T1000 (cell line): ENCODE results near the gene FOXL2.
A peak's percentile ranks its signal among the peaks of the same experiment; 100 is the strongest.
"Not testable (repeated sequence)": the region's sequence is repeated elsewhere in the genome, so short reads cannot be mapped to it uniquely, and the experiment has no call there.

Source experiments
- DNase-seq: peaks from one replicate; lab custom pipeline; 2025; ENCODE audit warnings: mixed read lengths; lab: John Stamatoyannopoulos, UW

Gene FOXL2

DNA sequence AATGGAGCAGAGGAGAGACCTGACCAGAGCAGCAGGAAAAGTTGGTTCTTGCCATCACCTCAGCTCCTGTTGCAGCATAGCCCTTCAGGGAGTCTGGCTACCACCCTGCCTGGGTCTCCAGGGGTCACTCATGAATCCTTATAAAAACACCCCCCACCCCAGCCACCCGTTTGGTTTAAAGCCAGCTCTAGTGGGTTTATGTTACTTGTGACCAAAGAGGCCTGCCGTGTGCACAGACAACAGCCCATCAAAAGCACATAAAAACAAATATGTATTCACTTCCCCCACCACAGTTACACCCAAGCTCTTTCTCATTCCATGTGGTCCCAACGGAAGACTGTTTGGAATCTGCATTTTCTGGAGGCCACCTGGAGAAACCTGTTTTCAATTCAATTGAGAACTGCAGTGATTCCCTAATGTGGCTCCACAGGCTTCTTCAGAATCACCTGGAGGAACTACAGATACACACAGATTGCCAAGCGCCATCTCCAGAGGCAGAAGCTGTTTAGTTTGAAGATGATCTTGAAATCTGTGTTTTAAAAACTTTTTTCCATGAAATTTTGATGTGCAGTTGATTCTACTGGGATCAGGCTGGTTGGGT is 13.8 kb downstream of the FOXL2 start:
- DNase-seq: no peak

DNA sequence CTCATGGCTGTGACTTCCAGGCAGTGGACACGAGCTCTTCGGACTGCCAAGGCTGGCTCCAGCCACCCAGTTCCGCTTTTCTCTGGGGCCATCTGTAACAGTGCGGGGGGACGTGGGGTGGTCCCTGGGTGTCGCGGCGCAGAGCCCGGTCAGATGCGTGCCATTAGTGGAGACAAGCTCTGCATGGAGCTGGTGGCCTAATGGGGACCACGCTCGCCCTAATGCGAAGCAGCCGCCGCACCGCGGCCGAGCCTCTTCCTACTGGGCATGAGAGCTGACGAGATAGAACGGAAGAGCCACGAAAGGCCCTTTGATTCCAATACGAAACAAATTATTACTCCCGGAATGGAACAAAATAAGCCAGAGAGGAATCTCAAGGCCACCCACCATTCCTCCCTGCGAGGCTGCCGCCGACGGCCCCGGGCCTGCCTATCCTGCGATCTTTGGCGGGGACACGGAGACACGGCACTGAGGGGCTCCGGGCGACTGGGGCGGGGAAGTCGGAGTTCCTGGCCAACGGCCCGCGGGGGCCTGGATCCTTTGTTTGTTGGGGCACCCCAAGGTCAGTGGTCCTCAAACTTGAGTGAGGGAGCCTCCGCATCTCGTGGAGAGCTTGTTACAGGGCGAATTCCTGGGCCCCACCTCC is 18.1 kb downstream of the FOXL2 start:
- no peak for DNase-seq

DNA sequence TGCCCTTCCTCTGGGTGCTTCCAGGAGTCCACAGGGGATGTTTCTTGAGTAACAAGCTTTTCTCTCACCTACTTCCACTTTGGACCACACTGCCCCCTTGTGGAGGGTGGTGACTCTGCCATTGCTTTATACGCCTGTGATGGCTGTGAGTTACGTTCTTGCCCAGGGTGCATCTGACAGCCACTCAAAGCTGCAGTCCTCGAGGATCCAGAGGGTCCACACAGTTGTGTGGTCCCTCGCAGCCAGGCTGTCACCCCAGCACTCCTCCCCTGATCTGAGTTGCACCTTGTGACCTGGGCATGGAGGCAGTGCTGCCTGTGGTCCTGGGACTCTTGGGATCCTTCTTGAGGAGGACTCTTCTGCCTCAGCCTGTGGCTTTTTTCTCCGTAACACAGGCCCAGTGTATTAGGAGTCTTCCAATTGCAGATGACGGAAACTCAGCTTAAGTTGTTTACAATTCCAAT is 23.4 kb downstream of the FOXL2 start:
- peak; percentile 66 for DNase-seq

DNA sequence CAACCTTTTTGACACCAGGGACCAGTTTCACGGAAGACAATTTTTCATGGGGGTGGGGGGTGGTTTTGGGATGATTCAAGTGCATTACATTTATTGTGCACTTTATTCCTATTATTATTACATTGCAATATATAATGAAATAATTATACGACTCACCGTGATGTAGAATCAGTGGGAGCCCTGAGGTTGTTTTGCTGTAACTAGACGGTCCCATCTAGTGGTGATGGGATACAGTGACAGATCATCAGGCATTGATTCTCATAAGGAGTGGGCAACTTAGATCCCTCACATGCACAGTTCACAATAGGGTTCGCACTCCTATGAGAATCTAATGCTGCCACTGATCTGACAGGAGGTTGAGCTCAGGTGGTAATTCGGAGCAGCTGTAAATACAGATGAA is 24.5 kb downstream of the FOXL2 start:
- DNase-seq: not testable (repeated sequence)

DNA sequence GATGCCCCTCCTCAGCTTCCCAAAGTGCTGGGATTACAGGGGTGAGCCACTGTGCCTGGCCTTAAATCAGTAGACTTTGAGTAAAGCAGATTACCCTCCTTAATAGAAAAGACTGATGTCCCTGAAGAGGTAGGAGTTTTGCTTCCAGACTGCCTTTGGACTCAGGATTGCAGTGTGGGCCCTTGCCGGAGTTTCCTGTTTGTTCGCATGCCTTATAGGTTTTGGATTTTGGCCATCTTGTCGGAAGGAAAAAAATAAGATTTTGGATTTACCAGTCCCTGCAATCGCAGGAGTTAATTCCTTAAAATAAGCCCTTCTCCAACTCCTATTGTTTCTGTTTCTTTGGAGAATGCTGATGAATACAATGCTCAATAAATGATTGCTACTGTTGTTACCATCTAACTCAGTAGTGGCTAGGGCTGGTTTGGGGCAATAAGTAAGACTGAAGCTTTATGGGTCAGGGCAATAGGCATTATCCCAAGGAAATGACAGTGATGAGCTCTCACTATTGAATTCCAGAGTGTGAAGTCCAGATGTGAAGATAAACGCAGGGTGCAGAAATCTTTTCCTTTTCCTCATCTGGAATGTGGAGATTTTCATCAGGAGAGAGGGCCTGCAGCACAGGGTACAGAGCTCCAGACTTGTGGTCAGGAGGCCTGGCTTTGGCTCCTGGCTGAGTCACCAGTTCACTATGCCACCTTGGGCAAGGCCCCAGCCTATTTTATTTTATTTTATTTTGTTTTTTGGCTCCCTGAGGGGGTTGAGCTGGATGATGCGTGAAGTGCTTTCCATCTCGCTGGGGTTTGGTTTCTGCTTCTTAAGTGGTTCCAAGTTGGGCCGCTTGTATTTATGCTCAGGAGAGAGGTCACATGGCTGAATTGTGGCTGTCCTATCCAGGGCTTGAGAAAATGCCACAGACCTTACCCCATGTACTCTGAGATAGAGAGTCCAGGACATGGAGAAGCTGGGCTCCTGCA is 25.3 kb downstream of the FOXL2 start:
- peak; percentile 41 for DNase-seq

DNA sequence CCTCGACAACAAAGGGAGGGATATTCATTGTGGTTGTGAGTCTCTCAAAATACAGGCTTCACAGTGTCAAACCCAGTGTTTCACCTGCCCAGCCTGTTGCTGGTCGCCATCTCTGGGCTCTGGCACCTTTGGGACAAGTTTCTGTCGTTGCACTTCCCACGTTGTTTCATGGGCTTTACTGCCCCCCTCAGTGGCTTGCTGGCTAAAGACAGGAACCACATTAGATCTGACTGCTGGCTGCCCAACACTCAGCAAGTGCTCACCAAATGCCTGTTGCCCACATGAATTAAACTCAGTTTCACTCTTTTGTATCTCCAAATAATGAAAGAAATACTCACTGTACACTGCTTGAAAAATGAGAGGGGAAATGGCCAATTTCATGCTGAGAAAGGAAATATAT is 27.6 kb downstream of the FOXL2 start:
- no peak for DNase-seq

DNA sequence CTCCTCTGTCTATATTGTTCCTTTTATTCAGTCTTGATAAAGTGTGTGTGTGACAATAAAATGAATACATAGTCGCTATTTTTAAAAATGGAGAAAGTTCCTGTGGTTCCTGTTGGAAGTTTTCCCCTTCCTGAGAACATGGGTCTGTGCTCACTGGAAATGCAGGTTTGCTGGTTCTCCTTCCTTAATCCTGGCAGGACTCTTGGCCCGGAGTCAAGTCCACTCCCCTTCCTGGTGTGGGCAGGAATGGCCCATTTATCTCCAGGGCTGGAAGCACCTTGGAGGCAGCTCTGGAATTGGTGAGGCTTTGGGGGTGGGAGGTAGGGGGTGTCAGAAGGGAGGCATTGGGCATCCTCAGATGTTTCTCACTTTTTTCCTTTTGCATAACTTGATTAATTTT is 30.1 kb downstream of the FOXL2 start:
- DNase-seq: no peak

DNA sequence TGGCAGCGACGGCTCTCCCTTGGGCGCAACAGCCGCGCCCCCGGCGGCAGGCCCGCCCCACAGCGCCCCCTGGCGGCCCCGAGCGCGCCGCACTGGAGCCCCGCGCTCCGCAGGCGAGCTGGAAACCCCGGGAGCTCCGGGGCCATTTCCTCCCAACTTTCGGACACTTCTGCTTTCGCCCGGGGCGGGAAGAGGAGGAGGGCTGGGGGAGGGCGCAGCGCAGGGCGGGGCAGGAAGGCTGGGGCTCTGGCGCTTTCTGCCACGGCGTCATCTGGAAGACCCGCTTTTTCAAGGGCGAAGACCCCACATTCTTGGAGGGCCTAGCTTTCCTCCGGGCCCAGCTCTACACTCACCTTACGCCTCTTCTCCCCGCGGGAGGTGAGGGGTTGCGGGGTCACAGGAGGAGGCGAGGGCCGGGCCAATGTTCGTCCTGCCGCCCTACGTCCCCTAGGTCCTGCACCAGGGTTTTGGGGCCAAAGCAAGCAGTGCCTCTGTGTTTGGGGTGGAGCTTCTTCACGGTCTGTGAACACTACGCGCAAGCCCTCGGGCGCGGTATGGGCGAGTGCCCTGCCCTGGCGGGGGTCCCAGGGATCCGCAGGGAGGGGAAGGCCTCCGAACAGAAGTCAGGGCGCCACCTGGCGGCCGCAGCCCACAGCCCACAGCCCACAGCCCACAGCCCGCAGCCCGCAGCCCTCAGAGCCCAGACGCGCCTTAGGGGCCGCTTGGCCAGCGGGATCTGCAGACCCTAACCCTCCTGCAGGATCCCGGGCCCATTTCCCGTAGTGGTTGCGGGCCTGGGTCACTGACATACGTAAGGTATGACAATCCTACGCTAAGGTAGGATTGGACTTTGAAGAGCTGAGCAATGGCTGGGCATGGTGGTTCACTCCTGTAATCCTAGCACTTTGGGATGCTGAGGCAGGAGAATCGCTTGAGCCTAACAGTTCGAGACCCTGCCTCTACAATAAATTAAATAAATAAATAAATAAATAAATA is 31.1 kb downstream of the FOXL2 start:
- peak; percentile 92 for DNase-seq

DNA sequence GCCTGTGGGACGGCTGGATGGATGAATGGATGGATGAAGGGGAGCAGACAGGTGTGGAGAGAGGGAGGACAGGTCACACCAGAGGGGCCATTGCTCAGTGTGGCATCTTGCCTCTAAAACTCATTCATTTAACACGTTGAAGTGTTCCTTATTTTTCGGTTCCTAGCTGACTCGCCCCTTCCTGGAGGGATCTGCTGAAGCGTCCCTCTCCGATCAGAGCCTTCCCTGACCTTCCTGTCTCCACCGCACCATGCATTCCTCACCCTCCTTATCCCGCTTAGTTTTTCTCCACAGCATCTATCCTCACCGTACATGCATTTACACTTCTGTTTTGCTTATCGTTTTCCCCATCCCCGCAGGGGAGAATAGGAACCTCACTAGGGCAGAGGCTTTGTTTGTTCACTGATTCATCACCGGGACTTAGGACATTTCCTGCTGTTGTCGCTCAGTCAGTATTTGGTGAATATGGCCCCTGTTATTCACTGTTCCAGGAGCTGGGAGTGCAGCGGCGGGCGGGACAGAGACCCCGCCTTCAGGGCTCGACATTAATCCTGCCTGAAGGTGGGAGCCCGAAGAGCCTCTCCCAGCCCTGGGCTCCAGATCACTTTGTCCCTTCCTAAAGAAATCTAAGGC is 32.0 kb downstream of the FOXL2 start:
- DNase-seq: no peak

DNA sequence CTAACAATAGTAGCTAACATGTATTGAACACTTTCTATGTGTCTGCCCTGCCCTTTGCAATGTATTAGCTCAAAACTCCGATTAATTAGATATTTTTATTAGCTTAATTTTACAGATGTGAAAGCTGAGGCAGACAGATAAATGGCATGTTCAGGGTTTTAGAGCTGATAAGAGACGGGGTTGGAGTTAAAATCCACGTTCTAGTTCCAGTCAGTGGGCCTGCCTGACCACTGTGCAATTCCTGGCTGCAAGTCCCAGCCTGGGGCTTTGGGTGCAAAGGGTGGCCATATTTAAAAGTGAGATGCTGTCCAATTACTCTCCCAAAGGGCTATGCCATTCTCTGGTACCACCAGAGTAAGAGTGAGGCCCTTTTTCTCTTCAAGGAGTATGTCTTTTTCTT is 33.2 kb downstream of the FOXL2 start:
- no peak for DNase-seq

DNA sequence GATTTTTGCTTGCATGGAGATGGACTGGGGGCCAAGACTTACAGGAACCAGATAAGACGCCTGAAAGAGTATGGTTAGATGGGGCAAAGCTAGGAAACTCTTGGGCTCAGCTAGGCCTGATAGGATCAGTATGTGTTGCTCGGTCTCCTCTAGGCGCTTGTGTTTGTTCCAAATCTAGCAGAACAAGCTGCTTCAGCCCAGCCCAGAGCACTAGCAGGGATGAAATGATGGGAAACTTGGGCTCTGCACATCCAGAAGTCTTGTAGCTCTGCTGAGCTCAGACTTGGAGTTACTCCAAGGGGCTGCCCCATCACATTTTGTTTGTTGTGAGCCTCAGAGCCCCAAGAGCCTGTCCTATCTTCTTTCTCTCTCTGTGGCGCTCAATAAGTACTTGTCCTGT is 34.7 kb downstream of the FOXL2 start:
- no peak for DNase-seq

DNA sequence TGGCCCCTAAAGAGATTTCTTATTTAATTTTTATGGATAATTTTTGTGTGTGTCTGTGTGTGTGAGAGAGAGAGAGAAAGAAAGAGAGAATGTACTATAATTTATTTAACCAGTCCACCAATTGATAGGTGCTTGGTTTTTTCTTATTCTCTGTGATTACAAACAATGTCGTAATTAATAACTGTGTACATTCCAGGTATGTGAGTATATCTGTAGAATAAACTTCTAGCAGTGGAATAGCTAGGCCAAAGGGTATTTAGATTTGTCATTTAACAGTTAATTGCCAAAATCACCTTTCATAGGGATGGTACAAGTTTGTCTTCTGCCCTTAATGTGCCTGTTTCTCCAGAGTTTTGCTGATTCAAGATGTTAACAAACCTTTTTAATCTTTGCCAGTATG is 35.3 kb downstream of the FOXL2 start:
- no peak for DNase-seq

DNA sequence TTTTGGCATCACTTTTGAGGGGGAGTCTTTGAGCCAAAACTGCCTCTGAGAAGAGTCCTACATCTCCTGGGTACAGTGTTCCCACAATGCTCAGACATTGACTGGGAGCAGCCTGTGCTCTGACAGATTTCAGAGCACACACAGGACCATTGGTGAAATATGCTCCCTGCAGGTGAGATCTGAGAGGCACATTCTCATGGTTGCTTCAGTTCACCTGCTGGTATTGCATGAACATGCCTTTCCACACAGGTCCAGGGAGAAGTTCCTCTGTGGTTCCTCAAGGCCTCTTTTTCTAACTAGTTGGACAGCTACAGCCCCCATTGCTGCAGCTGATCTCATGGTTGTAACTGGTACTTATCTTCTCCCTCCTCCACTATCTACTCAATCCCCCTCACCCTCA is 37.0 kb downstream of the FOXL2 start:
- DNase-seq: no peak

DNA sequence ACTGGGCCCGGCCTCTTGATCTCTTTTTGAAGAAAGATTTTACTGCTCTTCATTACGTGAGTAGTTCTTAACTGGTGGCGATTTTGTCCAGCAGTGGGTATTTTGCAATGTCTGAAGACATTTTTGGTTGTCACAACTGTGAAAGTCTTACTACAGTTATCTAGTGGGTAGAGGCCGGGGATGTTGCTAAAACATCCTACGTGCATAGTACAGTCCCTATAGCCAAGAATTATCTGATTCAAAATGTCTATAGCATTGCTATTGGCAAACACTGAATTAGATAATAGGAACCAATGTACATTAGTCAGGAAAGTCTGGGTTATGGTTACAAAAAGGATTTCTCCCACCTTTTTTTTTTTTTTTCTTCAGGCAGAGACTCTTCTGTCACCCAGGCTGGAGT is 38.1 kb downstream of the FOXL2 start:
- DNase-seq: no peak

DNA sequence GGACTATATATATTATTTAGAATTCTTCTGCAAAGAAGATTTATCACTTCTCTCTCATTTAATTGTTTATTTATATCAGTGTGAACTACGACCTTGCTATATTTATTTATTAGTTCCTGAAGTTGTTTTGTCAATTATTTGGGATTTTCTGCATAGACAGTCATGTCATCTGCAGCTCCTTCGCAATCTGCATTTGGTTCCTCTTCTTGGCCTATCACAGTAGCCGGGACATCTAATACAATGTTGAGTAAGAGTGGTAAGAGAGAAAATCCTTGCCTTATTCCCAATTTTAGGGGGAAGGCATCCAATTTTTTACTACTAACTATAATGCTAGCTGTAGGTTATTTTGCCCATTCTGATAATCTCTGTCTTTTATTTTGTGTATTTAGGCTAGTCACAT is 39.4 kb downstream of the FOXL2 start:
- DNase-seq: no peak

DNA sequence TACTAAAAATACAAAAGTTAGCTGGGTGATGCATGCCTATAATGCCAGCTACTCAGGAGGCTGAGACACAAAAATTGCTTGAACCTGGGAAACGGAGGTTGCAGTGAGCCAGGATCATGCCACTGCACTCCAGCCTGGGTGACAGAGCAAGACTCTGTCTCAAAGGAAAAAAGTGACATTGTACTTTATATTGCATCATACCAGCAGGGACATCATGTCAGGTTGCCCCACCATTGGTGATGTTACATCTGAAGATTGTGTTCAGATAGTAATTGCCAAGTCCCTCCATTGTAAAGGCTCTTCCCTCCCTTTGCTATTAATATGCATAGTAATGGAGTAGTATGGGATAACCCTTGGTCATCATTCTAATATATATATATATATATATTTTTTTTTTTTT is 44.8 kb downstream of the FOXL2 start:
- DNase-seq: no peak

DNA sequence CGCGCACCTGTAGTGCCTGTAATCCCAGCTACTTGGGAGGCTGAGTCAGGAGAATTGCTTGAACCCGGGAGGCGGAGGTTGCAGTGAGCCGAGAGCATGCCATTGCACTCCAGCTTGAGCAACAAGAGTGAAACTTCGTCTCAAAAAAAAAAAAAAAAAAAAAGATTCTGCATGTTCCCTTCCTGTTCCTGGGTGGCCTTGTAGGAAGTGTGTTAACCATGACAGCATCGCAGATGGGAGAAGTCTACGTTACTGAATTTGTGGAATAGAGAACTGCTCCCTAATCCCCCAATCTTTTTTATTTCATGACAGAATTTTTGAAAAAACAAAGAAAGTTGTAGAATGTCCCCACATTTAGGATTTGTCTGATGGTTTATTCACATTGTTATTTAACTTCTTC is 45.4 kb downstream of the FOXL2 start:
- DNase-seq: no peak

DNA sequence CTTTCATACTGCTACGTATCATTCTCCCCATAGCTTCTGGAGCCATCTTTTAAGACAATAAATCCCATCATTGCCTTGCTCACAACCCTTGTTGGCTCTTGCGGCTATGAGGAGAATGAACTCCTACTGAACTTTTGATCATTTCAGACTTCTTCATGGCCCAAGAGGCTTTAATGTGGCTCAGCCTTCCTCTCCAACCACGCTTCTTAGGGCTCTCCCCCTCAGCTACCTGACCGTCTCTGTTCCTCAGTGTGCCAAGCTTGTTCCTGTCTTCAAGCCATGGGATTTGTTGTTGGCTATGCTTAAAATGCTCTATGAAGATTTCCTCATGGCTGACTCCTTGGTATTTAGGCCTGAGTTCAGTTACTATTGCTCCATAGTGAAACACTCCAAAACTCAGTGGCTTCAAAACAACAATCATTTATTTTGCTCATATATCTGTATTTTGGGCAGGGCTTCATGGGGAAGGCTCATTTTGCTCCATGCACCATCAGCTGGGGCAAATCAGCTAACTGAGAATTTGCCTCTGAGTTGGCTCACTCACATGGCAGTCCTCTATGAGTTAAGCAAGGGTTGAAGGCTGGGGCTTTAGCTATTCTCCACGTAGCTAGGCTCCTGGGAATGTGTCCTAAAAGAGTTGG is 47.5 kb downstream of the FOXL2 start:
- DNase-seq: no peak

DNA sequence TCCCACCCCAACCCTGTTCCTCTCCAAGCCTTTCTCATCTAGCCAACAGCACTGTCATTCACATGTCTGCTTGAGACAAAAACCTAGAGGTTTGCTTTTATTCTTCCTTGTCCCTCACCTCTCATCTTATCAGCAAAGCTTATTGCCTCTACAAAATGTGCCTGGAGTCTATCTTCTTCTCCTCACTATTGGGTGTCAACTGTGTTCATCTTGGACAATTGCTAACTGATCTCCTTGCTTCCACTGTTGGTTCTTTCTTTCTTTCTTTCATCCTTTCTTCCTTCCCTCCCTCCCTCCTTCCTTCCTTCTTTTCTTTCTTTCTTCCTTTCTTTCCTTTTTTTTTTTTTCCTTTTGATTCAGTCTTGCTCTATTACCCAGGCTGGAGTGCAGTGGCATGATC is 48.2 kb downstream of the FOXL2 start:
- DNase-seq: no peak

DNA sequence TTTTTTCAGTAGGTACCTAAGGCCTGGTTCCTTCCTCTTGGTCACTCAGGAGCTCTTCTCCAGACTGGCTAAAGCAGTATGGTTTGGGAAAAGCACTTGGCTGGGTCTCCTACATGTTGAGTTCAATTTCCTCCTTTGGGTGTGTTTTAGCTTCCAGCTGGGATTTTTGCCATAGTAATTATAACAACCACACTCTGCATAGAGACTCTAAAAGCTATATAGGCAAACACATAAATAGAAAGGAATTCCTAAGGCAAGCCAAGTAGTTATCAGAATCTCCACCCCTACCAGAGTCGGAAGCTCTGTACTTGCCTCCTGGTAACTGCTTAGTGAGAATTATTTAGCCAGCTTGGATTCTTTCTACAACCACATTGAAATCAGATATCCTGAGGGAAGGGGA is 48.6 kb downstream of the FOXL2 start:
- no peak for DNase-seq
